ENCODE measurements around the gene PDE9A. TPM values are rescaled to one million over a fixed set of nuclear protein-coding genes. Genes with fewer than 3 reads are reported as not detected.
A peak's percentile ranks its signal among the peaks of the same experiment; 100 is the strongest.

PDE9A gene
- total RNA-seq, 1 experiment from 2014 or later = 31.9 TPM

GRCh38 chr21:42767561-42767835 is 114.1 kb downstream of the PDE9A start:
- Histone ChIP-seq H3K4ac (ENCODE audit: low read depth, low read length) (no peak overlapping the region), H3K4me2 (ENCODE audit: insufficient read depth, insufficient read length, low read length) (no peak overlapping the region), H2AFZ (ENCODE audit: low read length) (no peak overlapping the region), H2BK12ac (ENCODE audit: insufficient read length, low read depth, low read length) (no peak overlapping the region), H4K91ac (ENCODE audit: insufficient read length, low read depth, low read length) (no peak overlapping the region), H3K14ac (ENCODE audit: insufficient read depth, low read length) (no peak overlapping the region), H3K79me2 (ENCODE audit: insufficient read depth, low read length) (no peaks in the 10 kb centered on the region), H4K8ac (replicated peaks; ENCODE audit: insufficient read length, low read depth, low read length) (no peak overlapping the region), H4K20me1 (ENCODE audit: control insufficient read depth, insufficient read depth, insufficient read length) (no peaks in the 10 kb centered on the region), H3K4me1 (ENCODE audit: insufficient read depth, low read length) (no peaks in the 10 kb centered on the region), H2BK20ac (ENCODE audit: low read depth, low read length, poor library complexity, severe bottlenecking) (no peak overlapping the region), H3K27me3 (ENCODE audit: insufficient read depth, low read length) (no peaks in the 10 kb centered on the region), H3K23me2 (ENCODE audit: insufficient read length, low read depth, low read length, poor library complexity, severe bottlenecking) (no peaks in the 10 kb centered on the region), H2AK5ac (ENCODE audit: insufficient read length, low read length) (no peak overlapping the region), H2BK5ac (ENCODE audit: insufficient read length, low read length) (no peak overlapping the region), H3K9ac (ENCODE audit: extremely low read depth, insufficient read length, low read length) (no peak overlapping the region), H3K18ac (ENCODE audit: insufficient read length, low read depth, low read length) (no peak overlapping the region), H4K5ac (ENCODE audit: insufficient read length, low read depth, low read length) (no peak overlapping the region), H3K56ac (ENCODE audit: insufficient read length, low read depth, low read length) (no peak overlapping the region), H3K27ac (ENCODE audit: insufficient read length, low read depth, low read length) (no peak overlapping the region), H3K9me3 (ENCODE audit: control insufficient read depth, low read depth, low read length) (no peaks in the 10 kb centered on the region), H3K79me1 (ENCODE audit: insufficient read depth, low read depth, low read length, poor library complexity, severe bottlenecking) (no peaks in the 10 kb centered on the region), H2BK120ac (ENCODE audit: low read depth, low read length, poor library complexity, severe bottlenecking) (no peak overlapping the region), H3T11ph (ENCODE audit: low read length) (no peak overlapping the region), H3K23ac (ENCODE audit: insufficient read length, low read depth, low read length) (no peak overlapping the region), H2BK15ac (ENCODE audit: low read depth, low read length) (no peak overlapping the region)
- H3K27ac Mint-ChIP-seq = peak overlapping the region in 1 of 3 experiments; percentile 78; a peak in 2 of 7 replicates
- no peak overlapping the region for H3K4me3 Mint-ChIP-seq
- H3K4me1 Mint-ChIP-seq = no peaks in the 10 kb centered on the region
- H3K9me3 Mint-ChIP-seq = peaks cover 0 to 2% of the 10 kb centered on the region in 2 experiments; a peak in 2 of 5 replicates
- no peak for TF ChIP-seq CTCF (conservative IDR thresholded peaks at IDR 0.05)
- H3K36me3 Mint-ChIP-seq (ENCODE audit: insufficient read depth in 1 of 3, low read depth in 3 of 3) = peaks cover 56 to 89% (median 88%) of the 10 kb centered on the region in 3 experiments
- H3K27me3 Mint-ChIP-seq (ENCODE audit: low read depth) = no peaks in the 10 kb centered on the region; the same call in 1 of the 2 replicates
- no CpG with 5 or more reads among the region's 8 CpGs for WGBS (ENCODE audit: extremely low coverage, insufficient read length, low lambda C conversion rate)
- DNase-seq = no peak
